Stimulated activated naive CD4-positive, alpha-beta T cell treated with Interleukin-2 at 50 U/mL for 16 hours (primary cell): ENCODE results near the gene MAB21L2.

ENCODE experiments used
- DNase-seq: peaks from one replicate; lab custom pipeline; 2025; lab: John Stamatoyannopoulos, UW

Gene MAB21L2

DNA sequence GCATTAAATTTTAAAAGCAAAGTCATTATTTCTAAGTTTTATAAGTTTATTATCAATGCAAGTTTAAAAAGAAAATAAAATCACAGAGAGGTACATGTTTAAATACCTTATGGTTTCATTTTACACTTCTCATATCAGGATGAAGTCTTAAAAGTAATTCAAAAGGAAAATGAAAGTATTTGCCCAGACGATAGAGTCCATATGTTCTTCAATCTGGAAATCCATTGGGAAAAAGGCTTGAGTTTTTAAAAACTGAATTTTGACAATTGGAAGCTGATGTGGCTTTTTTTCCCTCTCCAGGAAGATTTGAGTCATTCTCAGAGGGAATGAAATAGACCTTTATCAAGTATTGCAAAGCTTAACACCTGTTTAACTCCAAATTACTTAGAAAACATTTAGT is 37.1 kb downstream of the MAB21L2 start:
- no peak for DNase-seq

DNA sequence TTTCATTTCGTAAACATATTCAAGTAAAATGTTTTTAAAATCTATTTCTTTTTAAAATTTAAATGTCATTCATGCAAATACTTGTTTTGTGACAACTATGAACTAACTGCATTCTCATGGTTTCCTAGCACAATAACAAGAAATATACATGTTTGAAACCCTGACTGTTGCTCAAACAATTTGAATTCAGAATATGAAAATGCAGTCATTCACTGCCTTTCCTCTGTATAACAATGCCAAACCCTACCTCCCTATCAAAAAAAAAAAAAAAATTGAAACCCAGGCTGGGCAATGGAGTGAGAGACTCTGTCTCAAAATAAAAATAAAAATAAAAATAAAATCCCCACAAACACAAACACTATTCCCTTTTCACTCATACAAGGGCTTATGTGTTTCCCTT is 42.1 kb downstream of the MAB21L2 start:
- DNase-seq = no peak

DNA sequence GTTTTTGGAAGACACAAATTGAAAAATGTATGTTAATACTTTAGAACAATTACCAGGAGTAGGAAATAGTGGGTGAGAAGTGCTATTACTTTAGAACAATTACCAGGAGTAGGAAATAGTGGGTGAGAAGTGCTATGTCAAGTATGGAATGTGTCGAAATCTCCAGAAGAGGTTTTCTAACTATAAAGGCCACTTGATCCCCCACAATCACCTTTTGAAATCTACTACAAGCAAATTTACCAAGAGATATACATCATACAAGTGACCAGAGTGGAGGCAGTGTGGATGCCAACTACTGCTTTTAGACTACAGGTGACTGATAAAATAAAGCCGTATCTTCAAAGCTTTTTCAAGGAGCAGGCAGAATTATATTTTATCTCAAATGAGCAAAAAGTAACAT is 43.1 kb downstream of the MAB21L2 start:
- DNase-seq = no peak

DNA sequence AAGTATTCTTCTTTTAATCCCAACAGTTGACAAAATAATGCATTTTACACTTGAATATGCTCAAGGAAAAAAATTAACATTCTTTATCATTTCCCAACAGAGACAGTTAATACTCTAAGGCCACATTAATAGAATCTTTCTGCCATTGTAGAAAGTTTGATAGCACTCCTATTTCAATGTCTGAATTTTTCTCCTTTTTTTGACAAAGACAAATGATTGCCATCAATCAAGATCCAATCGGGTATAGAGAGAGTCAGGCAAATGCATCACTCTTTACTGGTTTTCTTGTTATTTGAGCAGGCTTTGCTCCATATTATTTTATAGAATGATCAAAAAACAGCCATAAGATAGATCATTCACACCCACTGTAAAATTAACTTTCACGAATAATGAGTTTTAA is 46.1 kb downstream of the MAB21L2 start:
- no peak for DNase-seq

DNA sequence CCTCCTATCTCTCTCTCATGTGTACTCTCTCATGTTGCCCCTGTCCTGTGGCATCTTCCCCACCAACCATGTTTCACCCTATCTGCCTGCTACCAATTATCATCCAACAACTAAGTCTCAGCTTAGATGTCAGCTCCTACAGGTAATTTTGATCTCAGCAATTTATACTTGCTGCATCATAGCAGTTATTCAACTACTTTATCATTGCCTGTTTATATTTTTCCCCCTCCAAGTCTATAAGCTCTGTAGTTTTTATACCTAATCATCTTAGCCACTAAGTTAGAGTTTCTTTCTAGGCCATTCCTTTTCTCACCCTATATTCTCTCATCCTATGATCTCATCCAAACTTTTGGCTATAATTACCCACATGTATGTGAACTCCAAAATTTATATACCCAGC is 50.7 kb downstream of the MAB21L2 start:
- DNase-seq = no peak
